Calu3 (cell line): ENCODE results near the gene TBC1D21. TPM values are rescaled to one million over a fixed set of nuclear protein-coding genes. Genes with fewer than 3 reads are reported as not detected.

Experiments used
- BruUV-seq: library from RNA; stranded (reverse); fragments of 400-500 nt; replicated peaks from 2 replicates; lab custom pipeline; 2021; lab: Mats Ljungman, UMichigan
- CTCF ChIA-PET: fragments of 300-600 bp; sonication (Branson Sonifier 250); formaldehyde crosslinking; loops from one replicate; lab custom pipeline; 2022; ENCODE audit warnings: antibody characterized with exemption; lab: Charles Lee
- DNase-seq: peaks from one replicate; pipeline ENCODE4 v3.0.0; 2022
- H3K27ac Mint-ChIP-seq: one replicate; pipeline ENCODE4 v1.8.0; 2022; ENCODE audit warnings: mixed read lengths; ENCODE audit not compliant: unreplicated experiment
- H3K27me3 Mint-ChIP-seq: one replicate; pipeline ENCODE4 v1.8.0; 2022; ENCODE audit warnings: mixed read lengths; ENCODE audit not compliant: unreplicated experiment
- H3K36me3 Mint-ChIP-seq: one replicate; pipeline ENCODE4 v1.8.0; 2022; ENCODE audit warnings: mild to moderate bottlenecking, moderate library complexity, mixed read lengths; ENCODE audit not compliant: insufficient read depth, unreplicated experiment
- H3K4me1 Mint-ChIP-seq: one replicate; pipeline ENCODE4 v1.8.0; 2022; ENCODE audit warnings: mild to moderate bottlenecking, low read depth, mixed read lengths; ENCODE audit not compliant: unreplicated experiment
- H3K4me3 Mint-ChIP-seq: one replicate; pipeline ENCODE4 v1.8.0; 2022; ENCODE audit warnings: mild to moderate bottlenecking, low read depth, moderate library complexity, mixed read lengths; ENCODE audit not compliant: unreplicated experiment
- H3K9me3 Mint-ChIP-seq: one replicate; pipeline ENCODE4 v1.8.0; 2022; ENCODE audit warnings: low read depth, mixed read lengths; ENCODE audit not compliant: unreplicated experiment
- CTCF ChIP-seq: fragments of 200-600 bp; IDR thresholded peaks from one replicate; pipeline ENCODE4 v1.8.0; 2022; ENCODE audit warnings: antibody characterized with exemption; ENCODE audit not compliant: unreplicated experiment
- intact Hi-C: fragments of 100-400 bp; cut with micrococcal nuclease; formaldehyde crosslinking; loops from one replicate; pipeline ENCODE4 v1.10.0; 2022; ENCODE audit not compliant: unreplicated experiment
- total RNA-seq: library from RNA; stranded (reverse); gene quantifications from 2 replicates; pipeline ENCODE4 v1.2.3, GENCODE V29; 2022

Gene TBC1D21
- total RNA-seq, 1 experiment from 2014 or later, result not detected

GRCh38 chr15:73900095-73900712, 26.8 kb downstream of the TBC1D21 start:
- no peaks in the 10 kb centered on the region for H3K36me3 Mint-ChIP-seq
- no peak overlapping the region for H3K27ac Mint-ChIP-seq
- DNase-seq, result no peak
- H3K4me3 Mint-ChIP-seq, result no peak overlapping the region
- BruUV-seq, result no TSS peak
- H3K9me3 Mint-ChIP-seq, result peaks cover 4% of the 10 kb centered on the region
- TF ChIP-seq CTCF, result no peak
- peaks cover 83% of the 10 kb centered on the region for H3K27me3 Mint-ChIP-seq
- CTCF ChIA-PET, result no interaction called here
- intact Hi-C loops, result loop anchor here (10.0 kb wide), 1 partner anchor 95 kb away; no protein-coding TSS in a partner anchor
- no peaks in the 10 kb centered on the region for H3K4me1 Mint-ChIP-seq

GRCh38 chr15:73901126-73901810, 27.9 kb downstream of the TBC1D21 start:
- intact Hi-C loops, result loop anchor here (10.0 kb wide), 1 partner anchor 96 kb away; no protein-coding TSS in a partner anchor
- Mint-ChIP-seq H3K9me3 (peaks cover 4% of the 10 kb centered on the region), H3K4me3 (no peak overlapping the region), H3K36me3 (no peaks in the 10 kb centered on the region), H3K27me3 (peaks cover 83% of the 10 kb centered on the region), H3K27ac (no peak overlapping the region), H3K4me1 (no peaks in the 10 kb centered on the region)
- DNase-seq, result no peak
- CTCF ChIA-PET, result no interaction called here
- no TSS peak for BruUV-seq
- TF ChIP-seq CTCF, result no peak

DNA sequence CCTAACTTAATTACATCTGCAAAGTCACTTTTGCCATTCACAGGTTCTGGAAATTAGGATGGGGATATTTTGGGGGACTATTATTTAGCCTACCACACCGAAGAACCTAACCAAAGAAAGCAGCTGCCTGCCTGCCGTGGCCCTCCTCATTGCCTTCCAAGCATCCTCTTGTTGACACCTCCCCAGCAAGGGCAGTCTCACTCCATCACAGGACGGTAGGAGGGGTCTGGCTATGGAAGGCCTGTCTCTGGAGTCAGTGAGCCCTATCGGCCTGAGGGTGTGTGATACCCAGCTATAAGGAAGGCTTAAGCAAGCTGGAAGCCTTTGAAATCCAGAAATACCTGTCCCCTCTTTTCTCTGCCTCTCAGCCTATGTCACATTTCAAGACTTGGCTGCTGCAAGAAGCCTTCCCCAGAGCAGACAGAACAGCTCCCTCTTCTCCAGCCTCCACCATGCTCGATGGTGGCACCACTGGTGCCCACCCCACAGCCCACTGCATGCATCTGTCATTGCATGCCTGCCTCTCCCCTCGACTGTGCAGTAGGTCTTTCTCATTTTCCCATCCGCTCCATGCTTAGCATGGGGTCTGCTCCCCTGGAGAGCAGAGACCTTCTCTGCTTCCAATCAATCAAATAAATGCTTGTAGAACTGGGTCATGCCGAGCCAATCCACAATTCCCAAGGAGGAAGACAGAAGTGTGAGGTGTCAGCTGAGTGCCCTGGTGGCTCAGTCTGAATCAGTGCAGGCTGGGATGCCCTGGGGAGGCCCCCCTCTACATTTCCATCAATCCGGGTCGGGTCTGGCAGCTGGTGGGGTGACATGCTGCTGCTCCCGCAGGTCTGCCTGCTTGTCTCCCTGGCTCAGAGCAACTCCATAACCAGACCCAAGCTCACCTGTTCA, 29.0 kb downstream of the TBC1D21 start:
- intact Hi-C loops, result loop anchor here (10.0 kb wide), 1 partner anchor 98 kb away; no protein-coding TSS in a partner anchor

More for the DNA sequence above, 29.0 kb downstream of the TBC1D21 start:
- TF ChIP-seq CTCF, result no peak
- BruUV-seq, result no TSS peak
- no peaks in the 10 kb centered on the region for H3K36me3 Mint-ChIP-seq
- DNase-seq, result no peak
- H3K27ac Mint-ChIP-seq, result no peak overlapping the region
- no peak overlapping the region for H3K4me3 Mint-ChIP-seq
- H3K9me3 Mint-ChIP-seq, result peaks cover 4% of the 10 kb centered on the region
- H3K27me3 Mint-ChIP-seq, result peaks cover 87% of the 10 kb centered on the region
- no peaks in the 10 kb centered on the region for H3K4me1 Mint-ChIP-seq
- CTCF ChIA-PET, result no interaction called here
